HEK293 (cell line): ENCODE results near the gene SLC19A1.

Source experiments
- CTCF ChIA-PET: fragments of 350-600 bp; formaldehyde crosslinking; extraction: SDS; loops from one replicate; lab custom pipeline; 2021; ENCODE audit warnings: antibody characterized with exemption; lab: Yijun Ruan, JAX
- POLR2A ChIA-PET: fragments of 300-600 bp; formaldehyde crosslinking; extraction: SDS; loops from one replicate; lab custom pipeline; 2020; ENCODE audit warnings: antibody characterized with exemption, inconsistent platforms; lab: Yijun Ruan, JAX
- H3K27ac ChIP-seq: fragments of 200-500 bp; sonication (Bioruptor generic); 2 replicates; pipeline ENCODE4 v1.5.1; 2014; ENCODE audit warnings: low read depth, low read length, control low read depth, inconsistent platforms; ENCODE audit errors: extremely low read depth
- H3K36me3 ChIP-seq, 2 experiments: fragments of 200-500 bp in 1 of 2; sonication (Bioruptor generic) in 1 of 2; 1 replicate in 1 of 2; 2 replicates in 1 of 2; pipeline ENCODE4 v1.5.1; 2014 to 2017; ENCODE audit warnings: inconsistent platforms in 2 of 2, low read length in 2 of 2; ENCODE audit not compliant: control insufficient read depth in 2 of 2, insufficient read depth in 1 of 2
- H3K4me1 ChIP-seq: fragments of 200-500 bp; sonication (Bioruptor generic); 2 replicates; pipeline ENCODE4 v1.5.1; 2014; ENCODE audit warnings: mild to moderate bottlenecking, low read length, inconsistent platforms; ENCODE audit not compliant: control insufficient read depth, insufficient read depth
- H3K4me3 ChIP-seq: 2 replicates; pipeline ENCODE4 v1.5.1; 2011; ENCODE audit warnings: low read depth, mild to moderate bottlenecking, control low read depth, low read length, moderate library complexity
- H3K9me3 ChIP-seq: fragments of 200-500 bp; sonication (Bioruptor generic); 2 replicates; pipeline ENCODE4 v1.5.1; 2014; ENCODE audit warnings: low read depth, low read length, inconsistent platforms; ENCODE audit not compliant: control insufficient read depth, insufficient read depth
- GLIS2 ChIP-seq: fragments of 450-650 bp; formaldehyde crosslinking; IDR thresholded peaks from 2 replicates; pipeline ENCODE4 v1.5.1; 2016; ENCODE audit warnings: missing biosample characterization, missing genetic modification characterization
- KLF1 ChIP-seq: fragments of 450-650 bp; formaldehyde crosslinking; IDR thresholded peaks from 2 replicates; pipeline ENCODE4 v1.5.1; 2016; ENCODE audit warnings: missing biosample characterization, missing genetic modification characterization
- SP2 ChIP-seq: fragments of 450-650 bp; formaldehyde crosslinking; IDR thresholded peaks from 2 replicates; pipeline ENCODE4 v1.5.1; 2016; ENCODE audit warnings: missing biosample characterization, missing genetic modification characterization
- ZBTB8A ChIP-seq: fragments of 450-650 bp; formaldehyde crosslinking; IDR thresholded peaks from 2 replicates; pipeline ENCODE4 v1.5.1; 2016; ENCODE audit warnings: missing biosample characterization, missing genetic modification characterization
- ZFP3 ChIP-seq: fragments of 450-650 bp; formaldehyde crosslinking; IDR thresholded peaks from 2 replicates; pipeline ENCODE4 v1.5.1; 2016; ENCODE audit warnings: low read depth, missing biosample characterization, missing genetic modification characterization
- ZIC2 ChIP-seq: fragments of 450-650 bp; formaldehyde crosslinking; IDR thresholded peaks from 2 replicates; pipeline ENCODE4 v1.5.1; 2016; ENCODE audit warnings: missing biosample characterization, missing genetic modification characterization
- ZNF2 ChIP-seq: fragments of 450-650 bp; formaldehyde crosslinking; IDR thresholded peaks from 2 replicates; pipeline ENCODE4 v1.5.1; 2016; ENCODE audit warnings: missing biosample characterization, missing genetic modification characterization
- ZNF266 ChIP-seq: fragments of 450-650 bp; formaldehyde crosslinking; IDR thresholded peaks from 2 replicates; pipeline ENCODE4 v1.5.1; 2016; ENCODE audit warnings: missing biosample characterization, missing genetic modification characterization, low read depth
- ZNF423 ChIP-seq: fragments of 450-650 bp; formaldehyde crosslinking; IDR thresholded peaks from 2 replicates; pipeline ENCODE4 v1.5.1; 2016; ENCODE audit warnings: missing biosample characterization, missing genetic modification characterization
- TF ChIP-seq, protein P1 (sequence below): fragments of 450-650 bp; formaldehyde crosslinking; IDR thresholded peaks from 2 replicates; pipeline ENCODE4 v1.5.1; 2016; ENCODE audit warnings: missing biosample characterization, missing genetic modification characterization
- TF ChIP-seq, protein P2 (sequence below): fragments of 450-650 bp; IDR thresholded peaks from 2 replicates; pipeline ENCODE4 v1.5.1; 2018; ENCODE audit warnings: missing biosample characterization, missing genetic modification characterization
- TF ChIP-seq, protein P3 (sequence below): fragments of 450-650 bp; formaldehyde crosslinking; IDR thresholded peaks from 2 replicates; pipeline ENCODE4 v1.5.1; 2016; ENCODE audit warnings: missing biosample characterization, missing genetic modification characterization, low read depth
- TF ChIP-seq, protein P4 (sequence below): fragments of 450-650 bp; formaldehyde crosslinking; IDR thresholded peaks from 2 replicates; pipeline ENCODE4 v1.5.1; 2016; ENCODE audit warnings: missing biosample characterization, missing genetic modification characterization

SLC19A1 gene

DNA sequence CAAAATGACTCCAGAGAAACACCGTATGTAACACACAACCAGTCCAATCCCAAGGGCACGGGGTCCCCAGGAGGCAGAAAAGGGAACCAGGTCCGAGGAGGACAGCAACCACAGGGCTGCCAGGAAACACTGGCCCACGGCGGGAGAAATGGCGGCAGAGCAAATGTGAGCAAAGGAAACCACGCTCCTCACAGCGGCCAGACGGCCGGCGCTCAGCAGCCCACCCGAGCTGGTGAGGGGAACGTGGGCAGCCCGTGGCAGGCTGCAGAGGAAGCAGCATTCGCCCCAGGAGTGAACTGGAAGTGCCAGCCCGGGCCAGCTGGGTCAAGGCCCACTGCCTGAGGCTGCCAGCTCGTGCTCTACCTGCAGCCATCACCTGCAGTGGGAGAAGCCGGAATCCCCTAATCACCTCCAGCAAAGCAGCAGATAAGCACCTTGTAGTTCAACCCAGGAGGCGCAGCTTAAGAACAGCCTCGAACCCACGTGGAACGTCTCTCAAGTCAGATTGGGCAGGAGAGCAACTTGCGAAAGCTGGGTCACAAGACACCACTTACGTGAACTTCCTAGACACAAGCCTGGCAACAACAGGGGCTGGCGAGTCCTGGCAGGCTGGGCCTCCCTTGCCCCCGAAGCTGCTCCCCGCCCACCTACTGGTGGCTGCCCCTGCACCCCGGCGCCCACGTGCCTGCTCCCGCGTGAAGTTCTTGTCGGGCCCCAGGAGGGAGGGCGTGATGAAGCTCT, 6.7 kb downstream of the SLC19A1 start (continued):
- TF ChIP-seq, protein P1, sequence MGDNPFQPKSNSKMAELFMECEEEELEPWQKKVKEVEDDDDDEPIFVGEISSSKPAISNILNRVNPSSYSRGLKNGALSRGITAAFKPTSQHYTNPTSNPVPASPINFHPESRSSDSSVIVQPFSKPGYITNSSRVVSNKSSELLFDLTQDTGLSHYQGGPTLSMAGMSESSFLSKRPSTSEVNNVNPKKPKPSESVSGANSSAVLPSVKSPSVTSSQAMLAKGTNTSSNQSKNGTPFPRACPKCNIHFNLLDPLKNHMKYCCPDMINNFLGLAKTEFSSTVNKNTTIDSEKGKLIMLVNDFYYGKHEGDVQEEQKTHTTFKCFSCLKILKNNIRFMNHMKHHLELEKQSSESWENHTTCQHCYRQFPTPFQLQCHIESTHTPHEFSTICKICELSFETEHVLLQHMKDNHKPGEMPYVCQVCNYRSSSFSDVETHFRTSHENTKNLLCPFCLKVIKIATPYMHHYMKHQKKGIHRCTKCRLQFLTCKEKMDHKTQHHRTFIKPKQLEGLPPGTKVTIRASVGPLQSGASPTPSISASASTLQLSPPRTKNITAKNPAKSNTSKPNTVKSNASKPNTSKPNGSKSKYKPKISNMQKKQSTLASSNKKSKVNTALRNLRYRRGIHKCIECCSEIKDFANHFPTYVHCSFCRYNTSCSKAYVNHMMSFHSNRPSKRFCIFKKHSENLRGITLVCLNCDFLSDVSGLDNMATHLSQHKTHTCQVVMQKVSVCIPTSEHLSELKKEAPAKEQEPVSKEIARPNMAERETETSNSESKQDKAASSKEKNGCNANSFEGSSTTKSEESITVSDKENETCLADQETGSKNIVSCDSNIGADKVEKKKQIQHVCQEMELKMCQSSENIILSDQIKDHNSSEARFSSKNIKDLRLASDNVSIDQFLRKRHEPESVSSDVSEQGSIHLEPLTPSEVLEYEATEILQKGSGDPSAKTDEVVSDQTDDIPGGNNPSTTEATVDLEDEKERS = no peak

DNA sequence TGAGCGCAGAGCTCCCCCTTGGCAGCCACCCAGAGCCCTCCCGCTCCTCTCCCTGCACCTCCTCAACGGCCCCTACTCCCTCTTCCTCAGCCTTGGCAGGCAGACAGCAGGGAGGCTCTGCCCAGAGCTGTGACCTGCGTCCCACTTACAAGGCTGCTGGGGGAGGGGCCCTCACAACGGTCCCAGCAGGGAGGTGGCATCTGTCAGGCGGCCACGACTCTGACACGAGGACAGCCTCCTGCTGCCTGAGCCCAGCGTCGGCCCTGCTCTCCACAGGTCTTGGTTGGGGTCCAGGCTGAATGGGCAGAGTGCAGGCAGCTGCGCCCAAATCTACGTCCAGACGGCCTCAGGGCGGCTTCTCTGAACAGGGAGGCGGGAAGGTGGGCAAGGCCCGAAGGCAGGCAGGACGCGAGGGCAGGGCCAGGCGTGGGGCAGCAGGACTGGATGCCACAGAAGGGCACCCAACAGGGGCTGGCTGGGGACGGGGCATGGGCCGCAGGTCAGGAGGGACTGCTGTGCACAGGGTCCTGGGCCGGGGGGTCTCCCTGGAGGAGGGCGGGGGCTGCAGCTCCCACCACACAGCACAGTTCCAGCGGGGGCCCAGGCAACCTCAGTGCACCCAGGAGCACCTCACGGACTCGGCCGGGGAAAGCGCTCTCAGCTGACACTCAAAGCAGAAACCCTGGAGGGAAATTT, 7.5 kb downstream of the SLC19A1 start:
- CTCF ChIA-PET = interaction anchor here (0.6 kb wide), 2 partner anchors 117 to 285 kb away, joined by 3 read pairs; no protein-coding TSS in a partner anchor
- Histone ChIP-seq H3K36me3 (peaks cover 10 to 64% of the 10 kb centered on the region in 2 experiments; a peak in 2 of 3 replicates), H3K4me1 (no peaks in the 10 kb centered on the region)

DNA sequence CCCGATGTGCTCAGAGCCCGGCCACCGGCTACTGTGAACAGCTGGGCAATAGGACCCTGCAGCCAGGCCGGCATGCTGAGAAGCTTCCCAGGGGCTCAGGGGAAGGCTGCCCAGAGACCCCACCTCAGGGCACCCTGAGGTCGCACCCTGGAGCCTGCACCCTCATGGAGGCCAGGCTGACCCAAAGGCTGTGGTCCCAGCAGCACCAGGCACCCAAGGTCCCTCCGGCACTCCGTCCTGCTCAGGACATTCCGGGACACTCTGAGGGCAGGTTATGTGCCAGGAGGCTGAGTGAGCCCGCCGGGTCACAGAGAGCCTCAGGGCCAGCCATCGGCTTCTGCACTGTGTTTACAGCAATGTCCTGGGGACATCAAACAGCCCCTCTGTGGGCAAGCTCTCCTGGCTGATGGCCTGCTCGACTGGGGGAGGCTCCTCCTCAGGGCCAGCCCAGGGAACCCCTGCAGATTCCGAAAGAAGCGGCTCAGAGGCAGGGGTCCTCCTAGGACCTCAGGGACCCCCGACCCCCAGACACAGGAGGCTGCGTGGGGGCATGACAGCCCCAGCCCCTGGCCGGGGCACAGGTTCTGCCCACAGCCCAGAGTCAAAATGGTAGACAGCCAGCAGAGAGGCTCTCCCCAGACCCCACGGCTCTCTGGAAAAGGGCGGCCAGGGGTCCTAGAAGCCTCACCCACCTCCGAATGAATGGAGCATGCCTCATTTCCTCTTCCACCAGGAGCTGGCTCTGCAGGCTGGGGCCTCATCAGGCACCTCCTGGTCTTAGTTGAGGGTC, 8.2 kb downstream of the SLC19A1 start:
- no peak overlapping the region for H3K4me3 ChIP-seq
- POLR2A ChIA-PET = no interaction called here
- no peak for TF ChIP-seq ZFP3 (tag by site-specific recombination)
- TF ChIP-seq ZIC2 (tag by site-specific recombination) = peak; percentile 12; the same call in 1 of the 2 replicates
- TF ChIP-seq, all 188 proteins: peak for 1
- H3K36me3 ChIP-seq = peaks cover 17 to 70% of the 10 kb centered on the region in 2 experiments; a peak in 2 of 3 replicates
- H3K4me1 ChIP-seq = no peaks in the 10 kb centered on the region
- no peak overlapping the region for H3K27ac ChIP-seq
- H3K9me3 ChIP-seq = no peaks in the 10 kb centered on the region
- CTCF ChIA-PET = interaction anchor here (0.6 kb wide), 1 partner anchor 286 kb away, joined by 3 read pairs; no protein-coding TSS in a partner anchor

More for the DNA sequence above, 7.5 kb downstream of the SLC19A1 start:
- H3K4me3 ChIP-seq = no peak overlapping the region
- POLR2A ChIA-PET = no interaction called here
- no peaks in the 10 kb centered on the region for H3K9me3 ChIP-seq
- no peak overlapping the region for H3K27ac ChIP-seq
- TF ChIP-seq ZNF423 (tag by site-specific recombination) (0 out of 2 replicates have a peak, but pooled peaks have one; percentile 25), ZIC2 (tag by site-specific recombination) (peak; percentile 97), ZNF266 (tag by site-specific recombination) (no peak), ZBTB8A (tag by site-specific recombination) (0 out of 2 replicates have a peak, but pooled peaks have one; percentile 40), SP2 (tag by site-specific recombination) (0 out of 2 replicates have a peak, but pooled peaks have one; percentile 9)
- TF ChIP-seq, all 188 proteins: peak for 4

DNA sequence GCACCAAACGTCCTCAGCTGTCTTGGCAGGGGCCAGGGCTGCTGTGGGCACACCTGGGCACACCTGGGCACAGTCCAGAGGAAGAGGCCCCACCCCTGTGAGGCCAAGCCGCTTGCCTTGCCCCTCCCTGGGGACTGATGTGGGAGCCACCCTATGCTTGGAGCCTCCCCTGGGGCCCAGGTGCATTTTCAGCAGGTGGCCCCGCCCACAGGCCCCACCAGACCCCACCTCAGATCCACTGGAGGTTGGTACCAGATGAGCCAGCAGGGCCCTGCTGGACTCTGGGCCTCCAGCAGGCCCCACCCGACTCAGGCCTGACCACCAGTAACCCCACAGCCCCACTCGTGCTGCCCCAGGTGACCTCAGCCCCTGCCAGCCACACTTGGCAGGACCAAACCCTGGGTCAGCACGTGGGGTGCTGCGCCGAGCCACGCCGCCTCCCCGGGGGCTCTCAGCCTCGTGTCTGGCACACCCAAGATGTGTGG, 8.8 kb downstream of the SLC19A1 start:
- TF ChIP-seq, protein P2, sequence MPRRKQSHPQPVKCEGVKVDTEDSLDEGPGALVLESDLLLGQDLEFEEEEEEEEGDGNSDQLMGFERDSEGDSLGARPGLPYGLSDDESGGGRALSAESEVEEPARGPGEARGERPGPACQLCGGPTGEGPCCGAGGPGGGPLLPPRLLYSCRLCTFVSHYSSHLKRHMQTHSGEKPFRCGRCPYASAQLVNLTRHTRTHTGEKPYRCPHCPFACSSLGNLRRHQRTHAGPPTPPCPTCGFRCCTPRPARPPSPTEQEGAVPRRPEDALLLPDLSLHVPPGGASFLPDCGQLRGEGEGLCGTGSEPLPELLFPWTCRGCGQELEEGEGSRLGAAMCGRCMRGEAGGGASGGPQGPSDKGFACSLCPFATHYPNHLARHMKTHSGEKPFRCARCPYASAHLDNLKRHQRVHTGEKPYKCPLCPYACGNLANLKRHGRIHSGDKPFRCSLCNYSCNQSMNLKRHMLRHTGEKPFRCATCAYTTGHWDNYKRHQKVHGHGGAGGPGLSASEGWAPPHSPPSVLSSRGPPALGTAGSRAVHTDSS (tag by site-specific recombination) = no peak
- no peak for TF ChIP-seq ZNF2 (tag by site-specific recombination)
- peak; percentile 59 for TF ChIP-seq KLF1 (tag by site-specific recombination)
- TF ChIP-seq, protein P3, sequence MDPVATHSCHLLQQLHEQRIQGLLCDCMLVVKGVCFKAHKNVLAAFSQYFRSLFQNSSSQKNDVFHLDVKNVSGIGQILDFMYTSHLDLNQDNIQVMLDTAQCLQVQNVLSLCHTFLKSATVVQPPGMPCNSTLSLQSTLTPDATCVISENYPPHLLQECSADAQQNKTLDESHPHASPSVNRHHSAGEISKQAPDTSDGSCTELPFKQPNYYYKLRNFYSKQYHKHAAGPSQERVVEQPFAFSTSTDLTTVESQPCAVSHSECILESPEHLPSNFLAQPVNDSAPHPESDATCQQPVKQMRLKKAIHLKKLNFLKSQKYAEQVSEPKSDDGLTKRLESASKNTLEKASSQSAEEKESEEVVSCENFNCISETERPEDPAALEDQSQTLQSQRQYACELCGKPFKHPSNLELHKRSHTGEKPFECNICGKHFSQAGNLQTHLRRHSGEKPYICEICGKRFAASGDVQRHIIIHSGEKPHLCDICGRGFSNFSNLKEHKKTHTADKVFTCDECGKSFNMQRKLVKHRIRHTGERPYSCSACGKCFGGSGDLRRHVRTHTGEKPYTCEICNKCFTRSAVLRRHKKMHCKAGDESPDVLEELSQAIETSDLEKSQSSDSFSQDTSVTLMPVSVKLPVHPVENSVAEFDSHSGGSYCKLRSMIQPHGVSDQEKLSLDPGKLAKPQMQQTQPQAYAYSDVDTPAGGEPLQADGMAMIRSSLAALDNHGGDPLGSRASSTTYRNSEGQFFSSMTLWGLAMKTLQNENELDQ (tag by site-specific recombination) = no peak
- no peak for TF ChIP-seq GLIS2 (tag by site-specific recombination)
- TF ChIP-seq, protein P4, sequence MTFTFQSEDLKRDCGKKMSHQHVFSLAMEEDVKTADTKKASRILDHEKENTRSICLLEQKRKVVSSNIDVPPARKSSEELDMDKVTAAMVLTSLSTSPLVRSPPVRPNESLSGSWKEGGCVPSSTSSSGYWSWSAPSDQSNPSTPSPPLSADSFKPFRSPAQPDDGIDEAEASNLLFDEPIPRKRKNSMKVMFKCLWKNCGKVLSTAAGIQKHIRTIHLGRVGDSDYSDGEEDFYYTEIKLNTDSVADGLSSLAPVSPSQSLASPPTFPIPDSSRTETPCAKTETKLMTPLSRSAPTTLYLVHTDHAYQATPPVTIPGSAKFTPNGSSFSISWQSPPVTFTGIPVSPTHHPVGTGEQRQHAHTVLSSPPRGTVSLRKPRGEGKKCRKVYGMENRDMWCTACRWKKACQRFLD (tag by site-specific recombination) = no peak
- ChIA-PET CTCF (no interaction called here), POLR2A (interaction anchor here (0.6 kb wide), 1 partner anchor 23 kb away, joined by 3 read pairs; no protein-coding TSS in a partner anchor)
- Histone ChIP-seq H3K27ac (no peak overlapping the region), H3K4me1 (no peaks in the 10 kb centered on the region), H3K36me3 (peaks cover 17 to 72% of the 10 kb centered on the region in 2 experiments; a peak in 2 of 3 replicates), H3K9me3 (no peaks in the 10 kb centered on the region), H3K4me3 (no peak overlapping the region)
